Measurements from ENCODE around the gene ROBO1. TPM values are rescaled to one million over a fixed set of nuclear protein-coding genes. Genes with fewer than 3 reads are reported as not detected.

The ROBO1 gene
- total and polyA plus RNA-seq, 4 donors, result 1.0 to 30.3 (median 3.9) TPM

GRCh38 chr3:79587150-79587549 is 180.6 kb downstream of the ROBO1 start:
- Histone ChIP-seq H3K9ac (ENCODE audit: low read depth in 1 of 2, low read length in 2 of 2) (no peak overlapping the region), H3K9me3 (ENCODE audit: control insufficient read depth in 4 of 4, low read length in 3 of 4) (no peaks in the 10 kb centered on the region), H3K4me1 (ENCODE audit: control insufficient read depth in 4 of 4, insufficient read depth in 4 of 4, low read length in 3 of 4) (no peaks in the 10 kb centered on the region), H3K36me3 (ENCODE audit: control insufficient read depth in 4 of 4, insufficient read depth in 3 of 4, low read depth in 1 of 4, low read length in 3 of 4) (no peaks in the 10 kb centered on the region), H3K4me3 (ENCODE audit: low read depth in 1 of 3, low read length in 3 of 3) (no peak overlapping the region), H3K27ac (ENCODE audit: low read depth in 1 of 2, low read length in 2 of 2) (no peak overlapping the region), H3K27me3 (ENCODE audit: control insufficient read depth in 4 of 4, insufficient read depth in 4 of 4, low read length in 3 of 4) (no peaks in the 10 kb centered on the region)
- TF ChIP-seq GABPA (IDR thresholded peaks at IDR 0.05 in 1 of 2, conservative IDR thresholded peaks at IDR 0.05 in 1 of 2), result no peak
- DNase-seq (ENCODE audit: low spot score), result no peak

GRCh38 chr3:79586232-79586631 is 181.6 kb downstream of the ROBO1 start:
- Histone ChIP-seq H3K4me1 (ENCODE audit: control insufficient read depth in 4 of 4, insufficient read depth in 4 of 4, low read length in 3 of 4) (no peaks in the 10 kb centered on the region), H3K9ac (ENCODE audit: low read depth in 1 of 2, low read length in 2 of 2) (no peak overlapping the region), H3K9me3 (ENCODE audit: control insufficient read depth in 4 of 4, low read length in 3 of 4) (no peaks in the 10 kb centered on the region), H3K27ac (ENCODE audit: low read depth in 1 of 2, low read length in 2 of 2) (no peak overlapping the region), H3K27me3 (ENCODE audit: control insufficient read depth in 4 of 4, insufficient read depth in 4 of 4, low read length in 3 of 4) (no peaks in the 10 kb centered on the region), H3K4me3 (ENCODE audit: low read depth in 1 of 3, low read length in 3 of 3) (no peak overlapping the region), H3K36me3 (ENCODE audit: control insufficient read depth in 4 of 4, insufficient read depth in 3 of 4, low read depth in 1 of 4, low read length in 3 of 4) (no peaks in the 10 kb centered on the region)
- no peak for DNase-seq (ENCODE audit: low spot score)
- TF ChIP-seq GABPA (IDR thresholded peaks at IDR 0.05 in 1 of 2, conservative IDR thresholded peaks at IDR 0.05 in 1 of 2) (no peak), REST (IDR thresholded peaks at IDR 0.05) (no peak), HNF4G (IDR thresholded peaks at IDR 0.05) (no peak), EGR1 (IDR thresholded peaks at IDR 0.05; ENCODE audit: low read depth in 2 of 2) (no peak), MAX (IDR thresholded peaks at IDR 0.05) (no peak), YY1 (IDR thresholded peaks at IDR 0.05) (no peak), SP1 (IDR thresholded peaks at IDR 0.05) (no peak), ZBTB33 (IDR thresholded peaks at IDR 0.05) (no peak), FOXA1 (IDR thresholded peaks at IDR 0.05) (no peak), ATF3 (IDR thresholded peaks at IDR 0.05) (no peak), FOXA2 (IDR thresholded peaks at IDR 0.05) (no peak), RXRA (IDR thresholded peaks at IDR 0.05) (no peak), CTCF (IDR thresholded peaks at IDR 0.05; ENCODE audit: low read depth, low read length, missing input control) (no peak)
